H9 (cell line): ENCODE data around the gene FNIP1. TPM values are rescaled to one million over a fixed set of nuclear protein-coding genes. Genes with fewer than 3 reads are reported as not detected.

Experiments used
- DNase-seq: peaks from one replicate; pipeline ENCODE4 v3.0.0-alpha.2; 2017
- H2AFZ ChIP-seq: one replicate; pipeline ENCODE4 v1.6.1; 2013; ENCODE audit warnings: mild to moderate bottlenecking, low read length, control low read depth, moderate library complexity
- H2AK5ac ChIP-seq: 2 replicates; pipeline ENCODE4 v1.6.1; 2013; ENCODE audit warnings: low read length, control low read depth, mixed read lengths; ENCODE audit not compliant: insufficient read length
- H2BK120ac ChIP-seq: one replicate; pipeline ENCODE4 v1.6.1; 2013; ENCODE audit warnings: low read depth, mild to moderate bottlenecking, low read length, control low read depth, inconsistent platforms; ENCODE audit not compliant: poor library complexity, severe bottlenecking
- H2BK12ac ChIP-seq: 2 replicates; pipeline ENCODE4 v1.6.1; 2013; ENCODE audit warnings: low read length, control low read depth, mixed read lengths, low read depth; ENCODE audit not compliant: insufficient read length
- H2BK15ac ChIP-seq: 2 replicates; pipeline ENCODE4 v1.6.1; 2013; ENCODE audit warnings: low read depth, low read length, control low read depth
- H2BK20ac ChIP-seq: one replicate; pipeline ENCODE4 v1.6.1; 2013; ENCODE audit warnings: low read depth, mild to moderate bottlenecking, low read length, control low read depth, inconsistent platforms; ENCODE audit not compliant: poor library complexity, severe bottlenecking
- H2BK5ac ChIP-seq: 2 replicates; pipeline ENCODE4 v1.6.1; 2013; ENCODE audit warnings: low read length, control low read depth, mixed read lengths; ENCODE audit not compliant: insufficient read length
- H3K14ac ChIP-seq: 2 replicates; pipeline ENCODE4 v1.6.1; 2013; ENCODE audit warnings: low read length, control low read depth; ENCODE audit not compliant: insufficient read depth
- H3K18ac ChIP-seq: 2 replicates; pipeline ENCODE4 v1.6.1; 2013; ENCODE audit warnings: low read depth, mild to moderate bottlenecking, mixed read lengths, low read length, control low read depth; ENCODE audit not compliant: insufficient read length
- H3K23ac ChIP-seq: 2 replicates; pipeline ENCODE4 v1.6.1; 2013; ENCODE audit warnings: low read length, control low read depth, mixed read lengths, low read depth; ENCODE audit not compliant: insufficient read length
- H3K23me2 ChIP-seq: 2 replicates; pipeline ENCODE4 v1.6.1; 2013; ENCODE audit warnings: low read depth, mild to moderate bottlenecking, mixed read lengths, low read length, control low read depth; ENCODE audit not compliant: insufficient read length, poor library complexity, severe bottlenecking
- H3K27ac ChIP-seq: 2 replicates; pipeline ENCODE4 v1.5.1; 2013; ENCODE audit warnings: low read length, control low read depth, mixed read lengths, low read depth; ENCODE audit not compliant: insufficient read length
- H3K27me3 ChIP-seq: 2 replicates; pipeline ENCODE4 v1.6.1; 2013; ENCODE audit warnings: low read length, control low read depth, inconsistent platforms; ENCODE audit not compliant: insufficient read depth
- H3K4ac ChIP-seq: 2 replicates; pipeline ENCODE4 v1.6.1; 2013; ENCODE audit warnings: low read depth, mild to moderate bottlenecking, control low read depth, inconsistent platforms, low read length, moderate library complexity
- H3K4me1 ChIP-seq: 2 replicates; pipeline ENCODE4 v1.6.1; 2013; ENCODE audit warnings: low read length, control low read depth, inconsistent platforms; ENCODE audit not compliant: insufficient read depth
- H3K4me2 ChIP-seq: 2 replicates; pipeline ENCODE4 v1.6.1; 2013; ENCODE audit warnings: low read length, control low read depth, mixed read lengths; ENCODE audit not compliant: insufficient read length, insufficient read depth
- H3K56ac ChIP-seq: 2 replicates; pipeline ENCODE4 v1.6.1; 2013; ENCODE audit warnings: low read depth, mild to moderate bottlenecking, mixed read lengths, low read length, control low read depth; ENCODE audit not compliant: insufficient read length
- H3K79me1 ChIP-seq: 2 replicates; pipeline ENCODE4 v1.6.1; 2013; ENCODE audit warnings: low read depth, mild to moderate bottlenecking, moderate library complexity, low read length, control low read depth, inconsistent platforms; ENCODE audit not compliant: insufficient read depth, poor library complexity, severe bottlenecking
- H3K79me2 ChIP-seq: 2 replicates; pipeline ENCODE4 v1.6.1; 2013; ENCODE audit warnings: low read length, control low read depth, inconsistent platforms; ENCODE audit not compliant: insufficient read depth
- H3K9ac ChIP-seq: 2 replicates; pipeline ENCODE4 v1.6.1; 2013; ENCODE audit warnings: low read length, control low read depth, mixed read lengths; ENCODE audit not compliant: insufficient read length; ENCODE audit errors: extremely low read depth
- H3K9me3 ChIP-seq: one replicate; pipeline ENCODE4 v1.6.1; 2013; ENCODE audit warnings: low read depth, low read length, inconsistent platforms; ENCODE audit not compliant: control insufficient read depth
- H3T11ph ChIP-seq: one replicate; pipeline ENCODE4 v1.6.1; 2013; ENCODE audit warnings: mild to moderate bottlenecking, low read length, control low read depth, inconsistent platforms
- H4K20me1 ChIP-seq: one replicate; pipeline ENCODE4 v1.6.1; 2013; ENCODE audit not compliant: control insufficient read depth, insufficient read length, insufficient read depth
- H4K5ac ChIP-seq: 2 replicates; pipeline ENCODE4 v1.6.1; 2013; ENCODE audit warnings: low read depth, mild to moderate bottlenecking, mixed read lengths, low read length, control low read depth; ENCODE audit not compliant: insufficient read length
- H4K8ac ChIP-seq: replicated peaks from 2 replicates; pipeline ENCODE4 v1.6.1; 2013; ENCODE audit warnings: low read length, control low read depth, mixed read lengths, low read depth; ENCODE audit not compliant: insufficient read length
- H4K91ac ChIP-seq: 2 replicates; pipeline ENCODE4 v1.6.1; 2013; ENCODE audit warnings: low read depth, mild to moderate bottlenecking, moderate library complexity, mixed read lengths, low read length, control low read depth; ENCODE audit not compliant: insufficient read length
- H3K27ac Mint-ChIP-seq, 3 experiments: 2 replicates in 2 of 3; 3 replicates in 1 of 3; pipeline ENCODE4 v1.8.0; 2020 to 2021; ENCODE audit warnings: mixed read lengths in 3 of 3, mild to moderate bottlenecking in 1 of 3, moderate library complexity in 1 of 3
- H3K27me3 Mint-ChIP-seq: 2 replicates; pipeline ENCODE4 v1.8.0; 2021; ENCODE audit warnings: low read depth, mild to moderate bottlenecking, moderate library complexity, mixed read lengths
- H3K36me3 Mint-ChIP-seq, 3 experiments: 2 replicates in 2 of 3; 3 replicates in 1 of 3; pipeline ENCODE4 v1.8.0; 2020 to 2021; ENCODE audit warnings: low read depth in 3 of 3, mixed read lengths in 3 of 3; ENCODE audit not compliant: insufficient read depth in 1 of 3
- H3K4me1 Mint-ChIP-seq, 2 experiments: 2 replicates each; pipeline ENCODE4 v1.8.0; 2020; ENCODE audit warnings: mixed read lengths in 2 of 2
- H3K4me3 Mint-ChIP-seq, 2 experiments: 2 replicates in 1 of 2; 3 replicates in 1 of 2; pipeline ENCODE4 v1.8.0; 2020 to 2021; ENCODE audit warnings: mild to moderate bottlenecking in 2 of 2, mixed read lengths in 2 of 2, moderate library complexity in 1 of 2
- H3K9me3 Mint-ChIP-seq, 2 experiments: 2 replicates in 1 of 2; 3 replicates in 1 of 2; pipeline ENCODE4 v1.8.0; 2020; ENCODE audit warnings: mild to moderate bottlenecking in 2 of 2, mixed read lengths in 2 of 2, moderate library complexity in 1 of 2
- CTCF ChIP-seq: fragments of 200-600 bp; sonication (generic); conservative IDR thresholded peaks from 3 replicates; pipeline ENCODE4 v1.8.0; 2021; ENCODE audit warnings: antibody characterized with exemption, mild to moderate bottlenecking
- WGBS: extraction: QIAGEN DNeasy Blood & Tissue Kit; methylation state at CpG from one replicate; pipeline ENCODE4 v1.1.7; 2013; ENCODE audit warnings: missing lambda C conversion rate, low lambda C conversion rate, mixed read lengths; ENCODE audit not compliant: insufficient read length; ENCODE audit errors: extremely low coverage; 5-methylcytosine and 5-hydroxymethylcytosine counted together
- total RNA-seq: library from RNA; stranded (reverse); gene quantifications from 2 replicates; pipeline ENCODE4 v1.2.1, GENCODE V29; 2021

Gene FNIP1
- total RNA-seq, 1 experiment from 2014 or later: 13.4 TPM

GRCh38 chr5:131791866-131792265 lies 5.0 kb downstream of the FNIP1 start:
- Histone ChIP-seq H4K20me1 (no peaks in the 10 kb centered on the region), H3K18ac (no peak overlapping the region), H3K23me2 (no peaks in the 10 kb centered on the region), H4K5ac (no peak overlapping the region), H2BK120ac (no peak overlapping the region), H3K27me3 (no peaks in the 10 kb centered on the region), H3K4ac (no peak overlapping the region), H4K91ac (no peak overlapping the region), H3K79me2 (peaks cover 6% of the 10 kb centered on the region; the same call in 1 of the 2 replicates), H2AFZ (no peak overlapping the region), H3K4me1 (no peaks in the 10 kb centered on the region), H3K9me3 (no peaks in the 10 kb centered on the region), H2BK5ac (no peak overlapping the region), H2BK12ac (no peak overlapping the region), H3K23ac (no peak overlapping the region), H3T11ph (no peak overlapping the region), H2AK5ac (no peak overlapping the region), H3K14ac (no peak overlapping the region), H3K56ac (no peak overlapping the region), H2BK15ac (no peak overlapping the region), H3K9ac (no peak overlapping the region), H3K27ac (no peak overlapping the region), H3K79me1 (peaks cover 11% of the 10 kb centered on the region), H2BK20ac (no peak overlapping the region), H4K8ac (no peak overlapping the region), H3K4me2 (no peak overlapping the region)
- Mint-ChIP-seq H3K4me1 (peaks cover 12 to 15% of the 10 kb centered on the region in 2 experiments), H3K27me3 (peaks cover 4% of the 10 kb centered on the region; the same call in 1 of the 2 replicates), H3K36me3 (peaks cover 0 to 4% (median 0%) of the 10 kb centered on the region in 3 experiments; a peak in 1 of 7 replicates), H3K4me3 (no peak overlapping the region), H3K27ac (no peak overlapping the region), H3K9me3 (no peaks in the 10 kb centered on the region)
- no CpG with 5 or more reads among the region's 6 CpGs for WGBS
- TF ChIP-seq CTCF: no peak
- no peak for DNase-seq
